SU-DHL-6 (cell line): ENCODE data around the gene CTDSPL2.

ENCODE experiments used
- H2AFZ ChIP-seq: fragments of 200-600 bp; sonication (generic); 2 replicates; pipeline ENCODE4 v1.6.1; 2014; ENCODE audit warnings: low read depth, mild to moderate bottlenecking, moderate library complexity, mixed read lengths, antibody characterized with exemption, low read length; ENCODE audit not compliant: severe bottlenecking
- H3F3A ChIP-seq: fragments of 200-600 bp; shearing (Covaris generic); 2 replicates; pipeline ENCODE4 v1.6.0; 2016; ENCODE audit warnings: antibody characterized with exemption, mild to moderate bottlenecking; ENCODE audit not compliant: insufficient read depth
- H3K27ac ChIP-seq: fragments of 200-600 bp; sonication (generic); 2 replicates; pipeline ENCODE4 v1.5.1; 2016; ENCODE audit warnings: low read depth, mild to moderate bottlenecking, low read length, moderate library complexity, mixed read lengths
- H3K27me3 ChIP-seq: fragments of 200-600 bp; sonication (generic), shearing (Covaris generic); 2 replicates; pipeline ENCODE4 v1.6.0; 2014; ENCODE audit warnings: mild to moderate bottlenecking, low read length
- H3K36me3 ChIP-seq: fragments of 200-600 bp; sonication (generic); 2 replicates; pipeline ENCODE4 v1.6.1; 2014; ENCODE audit warnings: mild to moderate bottlenecking, low read length, mixed read lengths
- H3K4me2 ChIP-seq: fragments of 300-600, 200-600 bp; shearing (Covaris generic), sonication (generic); 2 replicates; pipeline ENCODE4 v1.6.0; 2014; ENCODE audit warnings: low read length, low read depth, mild to moderate bottlenecking; ENCODE audit not compliant: poor library complexity, severe bottlenecking
- H3K4me3 ChIP-seq: fragments of 200-600 bp; sonication (generic); 2 replicates; pipeline ENCODE4 v1.5.1; 2014; ENCODE audit warnings: antibody characterized with exemption, low read length, mild to moderate bottlenecking, mixed read lengths; ENCODE audit not compliant: insufficient read depth, poor library complexity, severe bottlenecking
- H3K79me2 ChIP-seq: fragments of 200-600 bp; sonication (generic); 2 replicates; pipeline ENCODE4 v1.6.1; 2014; ENCODE audit warnings: mild to moderate bottlenecking, low read length, moderate library complexity; ENCODE audit not compliant: insufficient read depth
- H3K9ac ChIP-seq: fragments of 200-600 bp; sonication (generic); 2 replicates; pipeline ENCODE4 v1.7.0; 2014; ENCODE audit warnings: mild to moderate bottlenecking, low read length
- H3K9me2 ChIP-seq: fragments of 200-600 bp; sonication (generic); replicated peaks from 2 replicates; pipeline ENCODE4 v1.6.1; 2014; ENCODE audit warnings: low read length; ENCODE audit not compliant: insufficient read depth
- H3K9me3 ChIP-seq: fragments of 200-600 bp; sonication (generic); 2 replicates; pipeline ENCODE4 v1.6.1; 2014; ENCODE audit warnings: low read length, mixed read lengths; ENCODE audit not compliant: insufficient read depth
- H4K20me1 ChIP-seq: fragments of 200-600 bp; sonication (generic); 2 replicates; pipeline ENCODE4 v1.6.1; 2014; ENCODE audit warnings: low read depth, mild to moderate bottlenecking, antibody characterized with exemption, low read length, moderate library complexity, mixed read lengths
- EZH2phosphoT487 ChIP-seq: fragments of 200-600 bp; sonication (generic), shearing (Covaris generic); conservative IDR thresholded peaks from 2 replicates; pipeline ENCODE4 v1.6.1; 2018; ENCODE audit warnings: mild to moderate bottlenecking, antibody characterized with exemption, low read length, moderate library complexity, mixed read lengths
- TF ChIP-seq, protein P1 (sequence below): fragments of 200-600 bp; sonication (generic); IDR thresholded peaks from one replicate; pipeline ENCODE4 v1.5.1; 2017; ENCODE audit warnings: antibody characterized with exemption, mild to moderate bottlenecking, low read length, moderate library complexity; ENCODE audit not compliant: insufficient read depth, poor library complexity, severe bottlenecking

The CTDSPL2 gene

DNA sequence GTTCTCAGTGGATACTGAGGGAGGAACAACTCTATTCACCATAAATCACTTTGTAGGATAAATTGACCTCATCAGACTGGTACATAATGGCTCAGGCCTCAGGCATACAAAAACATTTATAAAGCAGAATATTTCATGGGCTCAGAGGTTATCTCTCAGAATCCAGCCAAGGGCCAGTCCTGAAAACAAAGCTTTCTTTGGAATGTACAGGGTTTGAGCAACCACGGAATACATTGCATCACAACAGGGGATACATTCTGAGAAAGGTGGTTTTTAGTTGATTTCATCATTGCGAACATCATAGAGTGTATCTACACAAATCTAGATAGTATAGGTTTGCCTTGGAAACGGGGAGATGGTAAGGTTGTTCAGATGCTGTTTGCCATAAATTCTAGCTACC, 33.4 kb upstream of the CTDSPL2 start:
- Histone ChIP-seq H3K79me2 (no peaks in the 10 kb centered on the region), H3K4me2 (no peak overlapping the region), H3K9me3 (no peaks in the 10 kb centered on the region), H3K9ac (no peak overlapping the region), H2AFZ (no peak overlapping the region), H3K4me3 (no peak overlapping the region), H3K9me2 (no peaks in the 10 kb centered on the region), H3K36me3 (no peaks in the 10 kb centered on the region), H3K27me3 (no peaks in the 10 kb centered on the region), H3F3A (no peaks in the 10 kb centered on the region), H4K20me1 (no peaks in the 10 kb centered on the region), H3K27ac (no peak overlapping the region)
- no peak for TF ChIP-seq EZH2phosphoT487
- TF ChIP-seq, protein P1, sequence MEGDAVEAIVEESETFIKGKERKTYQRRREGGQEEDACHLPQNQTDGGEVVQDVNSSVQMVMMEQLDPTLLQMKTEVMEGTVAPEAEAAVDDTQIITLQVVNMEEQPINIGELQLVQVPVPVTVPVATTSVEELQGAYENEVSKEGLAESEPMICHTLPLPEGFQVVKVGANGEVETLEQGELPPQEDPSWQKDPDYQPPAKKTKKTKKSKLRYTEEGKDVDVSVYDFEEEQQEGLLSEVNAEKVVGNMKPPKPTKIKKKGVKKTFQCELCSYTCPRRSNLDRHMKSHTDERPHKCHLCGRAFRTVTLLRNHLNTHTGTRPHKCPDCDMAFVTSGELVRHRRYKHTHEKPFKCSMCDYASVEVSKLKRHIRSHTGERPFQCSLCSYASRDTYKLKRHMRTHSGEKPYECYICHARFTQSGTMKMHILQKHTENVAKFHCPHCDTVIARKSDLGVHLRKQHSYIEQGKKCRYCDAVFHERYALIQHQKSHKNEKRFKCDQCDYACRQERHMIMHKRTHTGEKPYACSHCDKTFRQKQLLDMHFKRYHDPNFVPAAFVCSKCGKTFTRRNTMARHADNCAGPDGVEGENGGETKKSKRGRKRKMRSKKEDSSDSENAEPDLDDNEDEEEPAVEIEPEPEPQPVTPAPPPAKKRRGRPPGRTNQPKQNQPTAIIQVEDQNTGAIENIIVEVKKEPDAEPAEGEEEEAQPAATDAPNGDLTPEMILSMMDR, result no peak

DNA sequence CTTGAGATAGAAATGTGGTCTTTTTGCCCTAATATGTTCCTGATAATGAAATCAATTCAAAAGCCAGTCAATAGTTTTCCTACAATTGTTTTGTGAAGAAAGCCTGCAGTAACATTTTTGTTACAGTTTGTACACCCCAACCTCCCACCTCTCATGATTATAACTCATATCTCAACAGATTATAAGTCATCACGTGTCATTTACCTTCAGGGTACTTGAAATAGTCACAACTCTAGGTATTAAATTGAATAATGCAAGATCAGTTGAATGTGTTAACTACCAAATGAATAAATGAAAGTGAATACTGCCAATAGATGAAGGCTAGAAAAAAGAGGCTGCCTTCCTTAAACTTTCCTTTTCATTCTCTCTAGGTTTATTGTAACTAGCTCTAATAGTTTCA, 32.9 kb upstream of the CTDSPL2 start:
- no peaks in the 10 kb centered on the region; the same call in 1 of the 2 replicates for H3K36me3 ChIP-seq
- TF ChIP-seq, protein P1, result no peak
- no peak for TF ChIP-seq EZH2phosphoT487
- no peaks in the 10 kb centered on the region for H3K79me2 ChIP-seq
- no peak overlapping the region for H3K4me2 ChIP-seq
- no peak overlapping the region for H3K4me3 ChIP-seq
- H3K27ac ChIP-seq, result no peak overlapping the region
- no peaks in the 10 kb centered on the region for H3K27me3 ChIP-seq
- no peaks in the 10 kb centered on the region for H3F3A ChIP-seq
- H3K9me2 ChIP-seq, result no peaks in the 10 kb centered on the region
- H3K9me3 ChIP-seq, result no peaks in the 10 kb centered on the region
- H3K9ac ChIP-seq, result no peak overlapping the region
- no peak overlapping the region for H2AFZ ChIP-seq
- no peaks in the 10 kb centered on the region for H4K20me1 ChIP-seq

DNA sequence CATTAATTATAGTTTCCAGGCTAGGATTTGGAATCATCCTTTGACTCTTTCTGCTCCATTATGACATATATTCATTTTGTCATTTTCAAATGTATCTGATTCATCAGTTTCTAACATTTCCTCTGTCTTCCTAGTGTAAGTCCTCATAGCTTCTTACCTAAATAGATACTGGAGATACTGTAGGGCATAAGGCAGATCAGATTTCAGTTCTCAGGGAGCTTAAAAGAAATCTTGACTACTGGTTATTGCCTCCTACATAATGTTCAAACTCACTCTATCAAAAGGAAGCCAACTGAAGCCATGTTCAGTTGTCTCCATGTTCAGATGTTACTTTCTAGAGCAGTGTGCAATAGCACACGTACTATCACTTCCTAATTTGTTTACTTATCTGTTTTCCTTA, 29.6 kb upstream of the CTDSPL2 start:
- no peak overlapping the region for H3K9ac ChIP-seq
- no peaks in the 10 kb centered on the region for H4K20me1 ChIP-seq
- H3K27ac ChIP-seq, result no peak overlapping the region
- H3K9me2 ChIP-seq, result no peaks in the 10 kb centered on the region
- no peaks in the 10 kb centered on the region for H3K27me3 ChIP-seq
- no peak overlapping the region for H3K4me2 ChIP-seq
- H3K36me3 ChIP-seq, result no peaks in the 10 kb centered on the region; the same call in 1 of the 2 replicates
- no peaks in the 10 kb centered on the region for H3F3A ChIP-seq
- H2AFZ ChIP-seq, result no peak overlapping the region
- no peaks in the 10 kb centered on the region for H3K9me3 ChIP-seq
- TF ChIP-seq, protein P1, result no peak
- no peak for TF ChIP-seq EZH2phosphoT487
- no peak overlapping the region for H3K4me3 ChIP-seq
- no peaks in the 10 kb centered on the region for H3K79me2 ChIP-seq

DNA sequence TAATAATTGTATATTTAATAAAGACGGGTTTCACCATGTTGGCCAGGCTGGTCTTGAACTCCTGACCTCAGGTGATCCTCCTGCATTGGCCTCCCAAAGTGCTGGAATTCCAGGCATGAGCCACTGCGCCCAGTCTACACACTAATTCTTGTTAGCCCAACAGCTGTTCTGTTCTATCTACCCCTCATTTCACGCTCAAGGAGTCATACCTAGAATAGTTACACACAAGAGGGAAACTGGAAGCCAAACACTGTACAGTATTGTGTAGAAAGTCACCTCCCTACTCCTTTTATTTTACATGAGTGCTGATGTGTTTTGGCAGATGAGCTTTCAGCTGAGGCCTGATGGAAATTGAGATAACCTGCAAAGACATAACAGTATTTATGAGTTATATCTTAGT, 13.4 kb upstream of the CTDSPL2 start:
- no peak overlapping the region for H3K9ac ChIP-seq
- TF ChIP-seq EZH2phosphoT487, result no peak
- TF ChIP-seq, protein P1, result no peak

More for the DNA sequence above, 13.4 kb upstream of the CTDSPL2 start:
- H4K20me1 ChIP-seq, result no peaks in the 10 kb centered on the region
- no peaks in the 10 kb centered on the region for H3K9me3 ChIP-seq
- peaks cover 2% of the 10 kb centered on the region; the same call in 1 of the 2 replicates for H3F3A ChIP-seq
- H3K27ac ChIP-seq, result no peak overlapping the region
- H2AFZ ChIP-seq, result no peak overlapping the region
- H3K79me2 ChIP-seq, result no peaks in the 10 kb centered on the region
- no peak overlapping the region for H3K4me2 ChIP-seq
- H3K27me3 ChIP-seq, result no peaks in the 10 kb centered on the region
- H3K4me3 ChIP-seq, result no peak overlapping the region
- no peaks in the 10 kb centered on the region for H3K36me3 ChIP-seq
- no peaks in the 10 kb centered on the region for H3K9me2 ChIP-seq
